Lung microvascular endothelial cell (primary cell): ENCODE data around the gene SAV1. TPM values are rescaled to one million over a fixed set of nuclear protein-coding genes. Genes with fewer than 3 reads are reported as not detected.
"Not testable (repeated sequence)": the region's sequence is repeated elsewhere in the genome, so short reads cannot be mapped to it uniquely, and the experiment has no call there.

Experiments
- DNase-seq, 2 donors: peaks; one replicate each; pipeline versions ENCODE4 v3.0.0 to v3.0.0-alpha.2; 2010; ENCODE audit warnings: low read depth in 2 of 2
- total RNA-seq: library from RNA; depleted of rRNA; stranded (reverse); fragments of >200 nt; gene quantifications from 2 replicates; pipeline ENCODE4 v1.2.1, GENCODE V29; 2014

SAV1 gene
- total RNA-seq, 1 donor from 2014 or later, result 14.1 TPM

DNA sequence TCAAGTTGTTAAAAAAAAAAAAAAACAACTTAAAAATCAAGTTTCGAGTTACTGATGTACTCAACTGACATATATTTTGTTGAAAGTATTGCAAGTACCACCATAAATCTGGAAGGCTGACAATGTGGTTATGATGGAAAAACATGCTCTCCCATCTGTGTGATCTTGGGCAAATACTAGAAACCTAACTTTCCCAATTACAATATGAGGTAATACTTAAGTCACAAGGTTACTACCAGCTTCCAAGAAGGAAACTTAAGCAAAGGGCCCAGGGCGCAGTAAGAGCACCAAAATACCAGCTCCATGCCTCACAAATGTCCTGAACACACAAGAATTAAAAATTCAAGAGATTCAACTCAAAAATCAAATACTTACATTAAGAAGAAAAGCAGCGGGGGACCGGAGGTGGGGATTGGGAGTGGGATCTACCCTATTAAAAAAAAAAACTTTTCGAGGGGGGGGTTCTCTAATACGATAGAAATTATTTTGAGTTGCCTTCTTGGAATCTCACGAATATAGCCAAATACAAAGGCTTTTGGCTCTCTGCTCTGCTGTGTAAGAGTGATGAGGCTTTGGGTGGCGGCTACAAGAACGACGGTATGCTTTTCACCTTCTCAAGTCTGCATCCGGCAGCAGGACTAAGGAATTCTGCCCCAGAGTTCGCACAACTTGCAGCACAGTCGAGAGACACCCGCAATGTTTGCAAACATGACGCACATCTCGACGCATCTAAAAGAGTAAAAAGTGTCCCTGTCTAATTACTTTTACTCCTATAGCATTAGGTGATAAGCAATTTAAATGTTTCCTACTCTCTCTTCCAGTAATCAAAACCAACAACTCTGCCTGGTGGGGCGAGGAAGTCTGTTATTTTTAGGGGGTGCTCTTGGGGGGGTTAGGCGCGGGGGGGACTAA lies 1.1 kb downstream of the SAV1 start:
- peak; percentile 29 to 69 for DNase-seq

- not testable (repeated sequence) for DNase-seq
Observed at GRCh38 chr14:50665300-50665699, 2.8 kb downstream of the SAV1 start.

GRCh38 chr14:50664579-50664978 lies 3.5 kb downstream of the SAV1 start:
- not testable (repeated sequence) for DNase-seq

DNA sequence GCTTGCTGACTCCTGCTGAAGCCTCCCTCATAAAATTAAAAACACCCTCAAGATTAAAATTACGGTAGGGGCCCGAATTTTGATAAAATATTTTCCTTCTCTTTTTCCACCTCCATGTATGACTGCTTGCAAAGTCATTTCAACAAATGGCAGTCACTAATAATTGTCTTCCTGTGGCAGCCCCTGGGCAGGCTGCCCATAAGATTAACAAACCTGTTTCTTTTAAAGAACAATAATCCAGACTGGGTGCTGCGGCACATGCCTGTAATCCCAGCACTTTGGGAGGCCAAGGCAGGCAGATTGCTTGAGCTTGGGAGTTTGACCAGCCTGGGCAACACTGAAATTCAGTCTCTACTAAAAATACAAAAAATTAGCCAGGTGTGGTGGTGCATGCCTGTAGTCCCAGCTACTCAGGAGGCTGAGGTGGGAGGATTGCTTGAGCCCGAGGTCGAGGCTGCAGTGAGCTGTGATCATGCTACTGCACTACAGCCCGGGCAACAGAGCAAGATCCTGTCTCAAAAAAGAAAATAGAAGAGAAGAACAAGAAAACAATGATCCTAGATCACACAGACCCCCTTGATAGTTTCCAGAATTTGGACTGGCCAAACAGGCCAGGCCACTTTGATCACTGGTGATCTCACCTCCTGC lies 8.7 kb downstream of the SAV1 start:
- DNase-seq, result peak; percentile 17 to 51

DNA sequence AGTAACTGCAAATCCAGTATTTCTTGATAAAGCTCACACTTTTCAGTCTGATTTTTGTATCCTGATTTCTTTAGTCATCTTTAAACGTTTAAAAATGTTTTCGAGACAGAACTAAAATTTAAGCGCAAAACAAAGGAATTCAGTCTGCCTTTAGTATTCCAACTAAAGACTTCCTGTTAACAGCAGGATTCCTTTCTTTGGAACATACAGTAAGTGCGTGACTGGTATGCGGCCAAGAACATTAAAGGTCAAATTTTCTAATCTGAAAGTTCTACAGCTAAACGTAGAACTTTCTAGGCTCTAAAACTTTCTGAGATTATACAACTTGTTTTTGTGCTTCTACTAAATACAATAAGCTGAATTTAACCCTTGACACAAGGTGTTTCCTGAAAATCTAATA lies 9.9 kb downstream of the SAV1 start:
- peak; percentile 16 to 76 for DNase-seq

DNA sequence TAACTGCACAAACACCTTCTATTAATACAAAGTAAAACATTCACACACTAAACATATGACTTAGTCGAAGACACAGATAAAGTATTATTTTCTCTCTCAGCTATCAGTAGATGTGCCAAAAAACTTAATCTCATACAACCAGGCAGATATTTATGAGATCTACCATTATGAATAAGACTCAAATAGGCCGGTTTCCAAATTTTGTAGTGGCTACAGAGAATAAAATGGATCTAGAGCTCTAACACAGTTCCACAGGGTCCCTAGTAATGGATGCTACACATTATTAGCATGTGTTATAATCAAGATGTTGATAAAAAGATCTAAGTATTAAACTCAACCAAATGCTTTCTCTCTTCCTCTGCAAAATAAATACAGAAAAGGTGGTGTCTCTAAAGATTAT lies 10.4 kb downstream of the SAV1 start:
- DNase-seq, result peak in 1 of 2 donors; percentile 6

GRCh38 chr14:50656776-50657175 lies 11.3 kb downstream of the SAV1 start:
- DNase-seq, result no peak

- no peak for DNase-seq
Observed at GRCh38 chr14:50649691-50650090, 18.4 kb downstream of the SAV1 start.

- DNase-seq, result peak in 1 of 2 donors; percentile 31
Observed at GRCh38 chr14:50647753-50648152, 20.4 kb downstream of the SAV1 start.

GRCh38 chr14:50647282-50647681 lies 20.8 kb downstream of the SAV1 start:
- no peak for DNase-seq

DNA sequence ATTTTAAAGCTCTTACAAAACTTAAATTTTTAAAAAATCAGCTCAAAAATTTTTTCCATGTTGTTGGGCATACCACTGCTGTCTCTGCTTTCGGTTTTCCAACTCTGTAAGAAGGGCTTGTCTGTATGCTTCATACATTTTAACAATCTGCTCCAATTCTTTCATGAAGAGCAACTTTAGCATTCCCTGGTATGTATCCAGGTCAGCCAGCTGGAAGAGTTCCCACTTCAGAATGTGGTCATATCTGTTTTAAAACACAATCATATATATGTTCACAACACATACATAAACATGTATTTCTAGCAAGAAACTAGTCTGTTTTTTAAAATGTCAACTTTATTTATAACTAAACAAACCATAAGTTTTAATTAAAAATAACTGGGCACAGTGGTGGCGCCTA lies 33.0 kb downstream of the SAV1 start:
- no peak for DNase-seq

DNA sequence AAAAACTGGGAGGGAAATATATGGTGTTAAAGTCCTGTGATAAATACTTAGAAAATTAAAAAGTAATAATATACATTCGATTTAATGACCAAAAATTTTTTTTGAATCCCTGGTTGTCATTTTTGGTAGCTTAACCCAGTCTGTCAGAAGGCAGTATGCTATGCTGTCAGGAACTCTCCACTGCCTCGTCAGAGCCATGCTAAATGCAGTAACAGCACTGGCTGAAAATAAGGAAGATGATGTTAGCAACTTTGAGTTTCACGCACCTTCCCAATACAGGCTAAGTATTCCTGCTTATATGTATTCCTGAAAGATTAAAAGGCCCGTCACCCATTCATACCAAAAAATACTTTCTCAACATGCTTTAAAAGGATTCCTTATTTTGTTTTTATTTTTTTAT lies 34.2 kb downstream of the SAV1 start:
- no peak for DNase-seq

DNA sequence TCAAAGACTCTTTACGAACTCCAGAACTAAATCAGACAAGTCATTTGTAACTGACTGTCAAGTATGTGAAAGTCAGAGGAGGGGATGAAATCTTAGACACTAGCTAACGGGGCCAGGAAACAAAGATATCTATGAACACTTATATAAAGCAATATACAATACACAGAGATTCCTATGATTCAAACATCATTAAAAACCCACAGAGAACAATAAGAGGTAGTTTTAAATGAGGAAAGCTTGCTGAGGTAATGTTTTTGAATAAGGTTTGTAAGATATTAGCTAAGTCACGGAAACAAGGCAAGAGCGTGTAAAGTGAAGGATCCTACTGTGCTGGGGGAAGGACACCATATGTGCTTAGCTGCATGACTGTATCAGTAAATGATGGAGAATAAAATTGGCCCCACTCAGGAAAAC lies 36.7 kb downstream of the SAV1 start:
- DNase-seq, result no peak

GRCh38 chr14:50624947-50625346 lies 43.2 kb downstream of the SAV1 start:
- not testable (repeated sequence) for DNase-seq

GRCh38 chr14:50624447-50624846 lies 43.7 kb downstream of the SAV1 start:
- DNase-seq, result no peak

- DNase-seq, result no peak
Observed at GRCh38 chr14:50622978-50623377, 45.1 kb downstream of the SAV1 start.

GRCh38 chr14:50620341-50620740 lies 47.8 kb downstream of the SAV1 start:
- DNase-seq, result peak; percentile 24 to 30

- DNase-seq, result peak; percentile 59 to 71
Observed at GRCh38 chr14:50619569-50620141, 48.5 kb downstream of the SAV1 start.

GRCh38 chr14:50616275-50616674 lies 51.8 kb downstream of the SAV1 start:
- no peak for DNase-seq

GRCh38 chr14:50615552-50615951 lies 52.6 kb downstream of the SAV1 start:
- no peak for DNase-seq

DNA sequence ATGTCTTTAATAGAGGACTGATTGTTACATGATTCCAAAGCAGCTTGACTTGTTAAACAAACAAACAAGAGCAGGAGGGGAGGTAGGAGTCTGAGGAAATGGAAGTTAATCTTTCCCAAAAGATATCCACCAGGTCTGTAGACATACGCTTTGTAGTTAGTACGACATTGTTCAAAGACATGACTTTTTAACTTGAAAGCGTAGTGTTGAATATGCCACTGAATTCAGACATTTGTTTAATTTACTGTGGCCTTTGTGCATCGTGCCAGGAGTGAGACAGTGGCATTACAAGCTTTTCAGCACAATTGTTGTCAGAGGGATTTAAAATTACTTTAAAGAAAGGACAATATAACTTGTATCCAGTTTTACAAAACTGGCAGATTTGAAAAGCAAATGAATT lies 53.0 kb downstream of the SAV1 start:
- DNase-seq, result no peak

DNA sequence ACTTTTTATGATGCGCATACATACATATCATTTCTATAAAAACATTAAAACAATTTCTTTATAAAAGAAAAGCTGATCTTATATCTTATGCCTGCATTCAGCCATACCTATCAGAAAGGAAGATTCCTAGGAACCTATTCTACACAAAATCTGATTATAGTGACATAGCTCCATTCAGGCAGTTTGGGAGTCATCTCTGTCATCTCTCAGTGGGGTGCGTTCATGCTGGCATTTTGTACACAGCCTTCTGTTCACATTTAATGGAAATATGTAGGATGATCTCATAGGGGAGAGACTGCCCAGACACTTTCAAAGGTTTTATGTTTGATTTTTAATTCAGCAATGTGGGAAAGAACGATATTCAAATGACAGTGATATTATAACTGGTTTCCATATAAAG lies 55.3 kb downstream of the SAV1 start:
- DNase-seq, result no peak
